ENCODE measurements around the gene EOLA1.
"Not testable (repeated sequence)": the region's sequence is repeated elsewhere in the genome, so short reads cannot be mapped to it uniquely, and the experiment has no call there.

Gene EOLA1

GRCh38 chrX:149537474-149537873, 3.3 kb upstream of the EOLA1 start:
- not testable (repeated sequence) for H3K4me2 ChIP-seq (ENCODE audit: insufficient read depth, low read length); H3K27me3 ChIP-seq (ENCODE audit: insufficient read depth, low read length, poor library complexity); ATAC-seq (ENCODE audit: insufficient read depth, low read depth); H4K20me1 ChIP-seq (ENCODE audit: insufficient read depth, low read length); H3K79me2 ChIP-seq (ENCODE audit: insufficient read depth, low read length); H3K9me3 ChIP-seq (ENCODE audit: insufficient read depth, low read length, severe bottlenecking); DNase-seq; H2AFZ ChIP-seq (ENCODE audit: low read depth, low read length); H3K27ac ChIP-seq (ENCODE audit: low read length); H3K4me3 ChIP-seq (ENCODE audit: low read depth in 1 of 2, low read length in 2 of 2); H3K9ac ChIP-seq (ENCODE audit: low read depth, low read length); H3K36me3 ChIP-seq (ENCODE audit: insufficient read depth, low read length)
- peaks cover 13% of the 10 kb centered on the region for H3K4me1 ChIP-seq (ENCODE audit: insufficient read depth, low read length)

- H3K79me2 ChIP-seq (ENCODE audit: insufficient read depth, low read length) = peaks cover 8% of the 10 kb centered on the region
- no peaks in the 10 kb centered on the region; the same call in 1 of the 2 replicates for H3K36me3 ChIP-seq (ENCODE audit: insufficient read depth, low read length)
- H3K9ac ChIP-seq (ENCODE audit: low read depth, low read length) = peak overlapping the region; percentile 61
- H4K20me1 ChIP-seq (ENCODE audit: insufficient read depth, low read length) = peaks cover 4% of the 10 kb centered on the region; the same call in 1 of the 2 replicates
- H3K9me3 ChIP-seq (ENCODE audit: insufficient read depth, low read length, severe bottlenecking) = no peaks in the 10 kb centered on the region
- H3K27ac ChIP-seq (ENCODE audit: low read length) = peak overlapping the region; percentile 83
- peak; percentile 95 for DNase-seq
- TF ChIP-seq CTCF (IDR thresholded peaks at IDR 0.05; ENCODE audit: borderline replicate concordance, extremely low read depth, low read length, poor library complexity, severe bottlenecking) = no peak
- no peak for TF ChIP-seq EZH2 (IDR thresholded peaks at IDR 0.05; ENCODE audit: borderline replicate concordance, low read depth, low read length, severe bottlenecking)
- peak overlapping the region; percentile 73 for H3K4me2 ChIP-seq (ENCODE audit: insufficient read depth, low read length)
- no peaks in the 10 kb centered on the region for H3K27me3 ChIP-seq (ENCODE audit: insufficient read depth, low read length, poor library complexity)
- H3K4me3 ChIP-seq (ENCODE audit: low read depth in 1 of 2, low read length in 2 of 2) = peak overlapping the region; percentile 35 to 59; a peak in 3 of 4 replicates
- peak; percentile 71 for ATAC-seq (ENCODE audit: insufficient read depth, low read depth)
- peaks cover 13% of the 10 kb centered on the region for H3K4me1 ChIP-seq (ENCODE audit: insufficient read depth, low read length)
- peak overlapping the region; percentile 64 for H2AFZ ChIP-seq (ENCODE audit: low read depth, low read length)
Observed at GRCh38 chrX:149539283-149540130, 1.3 kb upstream of the EOLA1 start.

GRCh38 chrX:149540131-149540620, 636 bp upstream of the EOLA1 start:
- peaks cover 4% of the 10 kb centered on the region; the same call in 1 of the 2 replicates for H4K20me1 ChIP-seq (ENCODE audit: insufficient read depth, low read length)
- ATAC-seq (ENCODE audit: insufficient read depth, low read depth) (peak; percentile 50), DNase-seq (peak; percentile 91)
- no peaks in the 10 kb centered on the region for H3K27me3 ChIP-seq (ENCODE audit: insufficient read depth, low read length, poor library complexity)
- peak overlapping the region; percentile 96 for H2AFZ ChIP-seq (ENCODE audit: low read depth, low read length)
- H3K27ac ChIP-seq (ENCODE audit: low read length) = peak overlapping the region; percentile 86
- TF ChIP-seq EZH2 (IDR thresholded peaks at IDR 0.05; ENCODE audit: borderline replicate concordance, low read depth, low read length, severe bottlenecking) = no peak
- no peak for TF ChIP-seq CTCF (IDR thresholded peaks at IDR 0.05; ENCODE audit: borderline replicate concordance, extremely low read depth, low read length, poor library complexity, severe bottlenecking)
- no peaks in the 10 kb centered on the region; the same call in 1 of the 2 replicates for H3K36me3 ChIP-seq (ENCODE audit: insufficient read depth, low read length)
- peaks cover 13% of the 10 kb centered on the region for H3K4me1 ChIP-seq (ENCODE audit: insufficient read depth, low read length)
- H3K4me3 ChIP-seq (ENCODE audit: low read depth in 1 of 2, low read length in 2 of 2) = peak overlapping the region; percentile 66 to 94; a peak in 3 of 4 replicates
- H3K79me2 ChIP-seq (ENCODE audit: insufficient read depth, low read length) = peaks cover 8% of the 10 kb centered on the region
- H3K9me3 ChIP-seq (ENCODE audit: insufficient read depth, low read length, severe bottlenecking) = no peaks in the 10 kb centered on the region
- peak overlapping the region; percentile 74 for H3K9ac ChIP-seq (ENCODE audit: low read depth, low read length)
- H3K4me2 ChIP-seq (ENCODE audit: insufficient read depth, low read length) = peak overlapping the region; percentile 87

- peak overlapping the region; percentile 87 for H3K4me2 ChIP-seq (ENCODE audit: insufficient read depth, low read length)
- H3K9me3 ChIP-seq (ENCODE audit: insufficient read depth, low read length, severe bottlenecking) = no peaks in the 10 kb centered on the region
- peaks cover 2% of the 10 kb centered on the region for H3K36me3 ChIP-seq (ENCODE audit: insufficient read depth, low read length)
- peaks cover 8% of the 10 kb centered on the region for H3K79me2 ChIP-seq (ENCODE audit: insufficient read depth, low read length)
- H3K9ac ChIP-seq (ENCODE audit: low read depth, low read length) = peak overlapping the region; percentile 74
- ATAC-seq (ENCODE audit: insufficient read depth, low read depth) = no peak
- peaks cover 13% of the 10 kb centered on the region for H3K4me1 ChIP-seq (ENCODE audit: insufficient read depth, low read length)
- no peaks in the 10 kb centered on the region for H3K27me3 ChIP-seq (ENCODE audit: insufficient read depth, low read length, poor library complexity)
- peak overlapping the region; percentile 86 for H3K27ac ChIP-seq (ENCODE audit: low read length)
- peak overlapping the region; percentile 96; the same call in 1 of the 2 replicates for H2AFZ ChIP-seq (ENCODE audit: low read depth, low read length)
- TF ChIP-seq CTCF (IDR thresholded peaks at IDR 0.05; ENCODE audit: borderline replicate concordance, extremely low read depth, low read length, poor library complexity, severe bottlenecking) (no peak), EZH2 (IDR thresholded peaks at IDR 0.05; ENCODE audit: borderline replicate concordance, low read depth, low read length, severe bottlenecking) (no peak)
- peak overlapping the region; percentile 66 to 94; a peak in 3 of 4 replicates for H3K4me3 ChIP-seq (ENCODE audit: low read depth in 1 of 2, low read length in 2 of 2)
- H4K20me1 ChIP-seq (ENCODE audit: insufficient read depth, low read length) = peaks cover 4% of the 10 kb centered on the region; the same call in 1 of the 2 replicates
- DNase-seq = no peak
Observed at GRCh38 chrX:149541521-149542047, 772 bp downstream of the EOLA1 start.
